CD4-positive, alpha-beta memory T cell (primary cell): ENCODE results near the gene SERPINB13. TPM values are rescaled to one million over a fixed set of nuclear protein-coding genes. Genes with fewer than 3 reads are reported as not detected.

Experiments
- CTCF ChIA-PET: fragments of 350-600 bp; sonication (Branson Sonifier 250); formaldehyde crosslinking; loops from one replicate; lab custom pipeline; 2021; ENCODE audit warnings: inconsistent platforms; ENCODE audit not compliant: partially characterized antibody; lab: Charles Lee
- POLR2A ChIA-PET: fragments of 350-600 bp; sonication (Branson Sonifier 250); formaldehyde crosslinking; loops from one replicate; lab custom pipeline; 2021; ENCODE audit not compliant: partially characterized antibody; lab: Charles Lee
- DNase-seq, 5 donors: peaks; one replicate each; pipeline versions ENCODE4 v3.0.0 to v3.0.0-alpha.2; 2020 to 2022; ENCODE audit warnings: mixed read lengths in 1 of 5
- H3K27ac ChIP-seq: one replicate; pipeline ENCODE4 v1.7.0; 2013; ENCODE audit warnings: low read depth, low read length
- H3K27me3 ChIP-seq: 2 replicates; pipeline ENCODE4 v1.7.0; 2013; ENCODE audit warnings: mild to moderate bottlenecking, low read length, moderate library complexity; ENCODE audit not compliant: insufficient read depth
- H3K36me3 ChIP-seq: 2 replicates; pipeline ENCODE4 v1.7.0; 2013; ENCODE audit warnings: mild to moderate bottlenecking, low read length, moderate library complexity; ENCODE audit not compliant: insufficient read depth
- H3K4me1 ChIP-seq: 2 replicates; pipeline ENCODE4 v1.7.0; 2013; ENCODE audit warnings: mild to moderate bottlenecking, low read length, moderate library complexity; ENCODE audit not compliant: insufficient read depth
- H3K4me3 ChIP-seq, 2 donors: one replicate each; pipeline ENCODE4 v1.7.0; 2013; ENCODE audit warnings: low read length in 2 of 2, mild to moderate bottlenecking in 1 of 2
- H3K9me3 ChIP-seq, 2 donors: one replicate each; pipeline ENCODE4 v1.7.0; 2013; ENCODE audit warnings: low read length in 2 of 2, control low read depth in 1 of 2; ENCODE audit not compliant: control insufficient read depth in 1 of 2
- H3K27ac Mint-ChIP-seq, 7 donors: one replicate each; pipeline ENCODE4 v1.8.0; 2020 to 2021; ENCODE audit warnings: mixed read lengths in 7 of 7, mild to moderate bottlenecking in 6 of 7, inconsistent platforms in 3 of 7, moderate library complexity in 3 of 7
- H3K27me3 Mint-ChIP-seq, 2 donors: one replicate each; pipeline ENCODE4 v1.8.0; 2020 to 2021; ENCODE audit warnings: mixed read lengths in 2 of 2
- H3K36me3 Mint-ChIP-seq, 2 donors: one replicate each; pipeline ENCODE4 v1.8.0; 2020 to 2021; ENCODE audit warnings: mixed read lengths in 2 of 2, inconsistent platforms in 1 of 2, mild to moderate bottlenecking in 1 of 2
- H3K4me1 Mint-ChIP-seq, 4 donors: one replicate each; pipeline ENCODE4 v1.8.0; 2020 to 2021; ENCODE audit warnings: mixed read lengths in 4 of 4, mild to moderate bottlenecking in 1 of 4
- H3K4me3 Mint-ChIP-seq, 8 donors: one replicate each; pipeline ENCODE4 v1.8.0; 2020 to 2021; ENCODE audit warnings: mixed read lengths in 8 of 8, mild to moderate bottlenecking in 7 of 8, moderate library complexity in 6 of 8, inconsistent platforms in 3 of 8
- H3K9me3 Mint-ChIP-seq, 8 donors: one replicate each; pipeline ENCODE4 v1.8.0; 2020 to 2021; ENCODE audit warnings: mixed read lengths in 8 of 8, mild to moderate bottlenecking in 5 of 8, inconsistent platforms in 3 of 8, moderate library complexity in 1 of 8
- intact Hi-C: fragments of 100-400 bp; cut with micrococcal nuclease; formaldehyde crosslinking; loops from one replicate; pipeline ENCODE4 v1.15.1; 2023
- polyA plus RNA-seq, 2 donors: library from polyadenylated mRNA; unstranded; fragments of 300-500 nt; fragmentation: Illumina TruSeq; gene quantifications; one replicate each; pipeline ENCODE4 v1.2.3, GENCODE V29; 2021
- total RNA-seq, 2 experiments: library from RNA; stranded (reverse); gene quantifications; one replicate each; pipeline ENCODE4 v1.2.3, GENCODE V29; 2021

The SERPINB13 gene
- total RNA-seq (not detected), polyA plus RNA-seq (not detected)

GRCh38 chr18:63586966-63587365, at the start of gene SERPINB13:
TSS of gene SERPINB13 (plus strand) at chr18:63587343. CDS start at chr18:63588668, 1,325 bp downstream.
- Mint-ChIP-seq H3K36me3 (no peaks in the 10 kb centered on the region), H3K27ac (no peak within 1 kb of the TSS), H3K9me3 (peaks cover 0 to 4% (median 0%) of the 10 kb centered on the region in 8 donors), H3K4me3 (peak within 1 kb of the TSS in 1 of 8 donors; percentile 4), H3K27me3 (peaks cover 9 to 15% of the 10 kb centered on the region in 2 donors), H3K4me1 (no peaks in the 10 kb centered on the region)
- no peak for DNase-seq
- intact Hi-C loops, result no loop called here
- no peaks in the 10 kb centered on the region for H3K4me1 ChIP-seq
- no peak within 1 kb of the TSS for H3K27ac ChIP-seq
- H3K9me3 ChIP-seq, result no peaks in the 10 kb centered on the region
- no peak within 1 kb of the TSS for H3K4me3 ChIP-seq
- POLR2A ChIA-PET, result interaction anchor here (1.3 kb wide), 1 partner anchor 20 kb away, joined by 3 read pairs; no protein-coding TSS in a partner anchor
- H3K36me3 ChIP-seq, result no peaks in the 10 kb centered on the region
- no peaks in the 10 kb centered on the region for H3K27me3 ChIP-seq
- CTCF ChIA-PET, result no interaction called here

- Mint-ChIP-seq H3K36me3 (no peaks in the 10 kb centered on the region), H3K9me3 (peaks cover 0 to 3% (median 0%) of the 10 kb centered on the region in 8 donors), H3K27me3 (peaks cover 13 to 15% of the 10 kb centered on the region in 2 donors), H3K4me1 (no peaks in the 10 kb centered on the region), H3K27ac (no peak overlapping the region), H3K4me3 (no peak overlapping the region)
- intact Hi-C loops, result no loop called here
- no peaks in the 10 kb centered on the region for H3K4me1 ChIP-seq
- ChIA-PET CTCF (interaction anchor here (1.2 kb wide), 1 partner anchor 26 kb away, joined by 3 read pairs; no protein-coding TSS in a partner anchor), POLR2A (no interaction called here)
- no peak overlapping the region for H3K4me3 ChIP-seq
- H3K36me3 ChIP-seq, result no peaks in the 10 kb centered on the region
- H3K9me3 ChIP-seq, result no peaks in the 10 kb centered on the region
- H3K27me3 ChIP-seq, result no peaks in the 10 kb centered on the region
- no peak overlapping the region for H3K27ac ChIP-seq
- no peak for DNase-seq
Observed at GRCh38 chr18:63539904-63540510, 47.1 kb upstream of the SERPINB13 start.

GRCh38 chr18:63542069-63542468, 45.1 kb upstream of the SERPINB13 start, which contains the start of gene SERPINB12:
TSS of gene SERPINB12 (plus strand) at chr18:63542369. CDS start at chr18:63556160, 13,791 bp downstream.
- H3K4me1 ChIP-seq, result no peaks in the 10 kb centered on the region
- no peak within 1 kb of the TSS for H3K4me3 Mint-ChIP-seq
- POLR2A ChIA-PET, result no interaction called here
- H3K4me3 ChIP-seq, result no peak within 1 kb of the TSS
- no peaks in the 10 kb centered on the region for H3K36me3 ChIP-seq
- CTCF ChIA-PET, result interaction anchor here (2.3 kb wide), 1 partner anchor 24 kb away, joined by 7 read pairs; no protein-coding TSS in a partner anchor
- H3K9me3 ChIP-seq, result no peaks in the 10 kb centered on the region
- no peaks in the 10 kb centered on the region for H3K36me3 Mint-ChIP-seq
- no peak within 1 kb of the TSS for H3K27ac Mint-ChIP-seq
- H3K27me3 Mint-ChIP-seq, result peaks cover 13 to 20% of the 10 kb centered on the region in 2 donors
- DNase-seq, result no peak
- intact Hi-C loops, result no loop called here
- no peaks in the 10 kb centered on the region for H3K4me1 Mint-ChIP-seq
- peaks cover 0 to 2% (median 0%) of the 10 kb centered on the region in 8 donors for H3K9me3 Mint-ChIP-seq
- H3K27ac ChIP-seq, result no peak within 1 kb of the TSS
- H3K27me3 ChIP-seq, result no peaks in the 10 kb centered on the region

GRCh38 chr18:63544017-63544416, 43.1 kb upstream of the SERPINB13 start:
- Mint-ChIP-seq H3K4me1 (no peaks in the 10 kb centered on the region), H3K27ac (no peak overlapping the region)

GRCh38 chr18:63545000-63545399, 42.1 kb upstream of the SERPINB13 start:
- Mint-ChIP-seq H3K36me3 (no peaks in the 10 kb centered on the region), H3K4me3 (no peak overlapping the region), H3K27ac (no peak overlapping the region), H3K4me1 (no peaks in the 10 kb centered on the region), H3K9me3 (no peaks in the 10 kb centered on the region), H3K27me3 (peaks cover 10 to 19% of the 10 kb centered on the region in 2 donors)
- POLR2A ChIA-PET, result no interaction called here
- no peak for DNase-seq
- intact Hi-C loops, result no loop called here
- Histone ChIP-seq H3K27me3 (no peaks in the 10 kb centered on the region), H3K36me3 (no peaks in the 10 kb centered on the region), H3K9me3 (no peaks in the 10 kb centered on the region), H3K4me3 (no peak overlapping the region), H3K4me1 (no peaks in the 10 kb centered on the region), H3K27ac (no peak overlapping the region)
- CTCF ChIA-PET, result interaction anchor here (1.2 to 1.3 kb wide), 2 partner anchors 21 to 26 kb away, joined by 3 to 4 read pairs; no protein-coding TSS in a partner anchor

More at GRCh38 chr18:63544017-63544416, 43.1 kb upstream of the SERPINB13 start:
- Histone ChIP-seq H3K4me3 (no peak overlapping the region), H3K4me1 (no peaks in the 10 kb centered on the region), H3K36me3 (no peaks in the 10 kb centered on the region), H3K9me3 (no peaks in the 10 kb centered on the region), H3K27me3 (no peaks in the 10 kb centered on the region), H3K27ac (no peak overlapping the region)
- peaks cover 14 to 22% of the 10 kb centered on the region in 2 donors for H3K27me3 Mint-ChIP-seq
- ChIA-PET CTCF (interaction anchor here (1.3 kb wide), 1 partner anchor 25 kb away, joined by 4 read pairs; no protein-coding TSS in a partner anchor), POLR2A (no interaction called here)
- H3K36me3 Mint-ChIP-seq, result no peaks in the 10 kb centered on the region
- H3K4me3 Mint-ChIP-seq, result no peak overlapping the region
- DNase-seq, result no peak
- no peaks in the 10 kb centered on the region for H3K9me3 Mint-ChIP-seq
- intact Hi-C loops, result no loop called here

GRCh38 chr18:63550068-63550467, 37.1 kb upstream of the SERPINB13 start:
- ChIA-PET POLR2A (no interaction called here), CTCF (no interaction called here)
- H3K27me3 ChIP-seq, result no peaks in the 10 kb centered on the region
- no peaks in the 10 kb centered on the region for H3K4me1 Mint-ChIP-seq
- peaks cover 7 to 15% of the 10 kb centered on the region in 2 donors for H3K27me3 Mint-ChIP-seq
- H3K9me3 ChIP-seq, result no peaks in the 10 kb centered on the region
- no peak overlapping the region for H3K27ac ChIP-seq
- no peaks in the 10 kb centered on the region for H3K4me1 ChIP-seq
- H3K4me3 Mint-ChIP-seq, result no peak overlapping the region
- intact Hi-C loops, result no loop called here
- no peak for DNase-seq
- no peaks in the 10 kb centered on the region for H3K36me3 Mint-ChIP-seq
- H3K27ac Mint-ChIP-seq, result no peak overlapping the region
- H3K9me3 Mint-ChIP-seq, result no peaks in the 10 kb centered on the region
- H3K4me3 ChIP-seq, result no peak overlapping the region
- no peaks in the 10 kb centered on the region for H3K36me3 ChIP-seq

GRCh38 chr18:63551769-63552168, 35.4 kb upstream of the SERPINB13 start:
- no peaks in the 10 kb centered on the region for H3K36me3 Mint-ChIP-seq
- Histone ChIP-seq H3K27ac (no peak overlapping the region), H3K27me3 (no peaks in the 10 kb centered on the region), H3K9me3 (no peaks in the 10 kb centered on the region), H3K4me1 (no peaks in the 10 kb centered on the region), H3K4me3 (no peak overlapping the region), H3K36me3 (no peaks in the 10 kb centered on the region)
- intact Hi-C loops, result no loop called here
- peaks cover 6 to 10% of the 10 kb centered on the region in 2 donors for H3K27me3 Mint-ChIP-seq
- H3K4me1 Mint-ChIP-seq, result no peaks in the 10 kb centered on the region
- H3K9me3 Mint-ChIP-seq, result no peaks in the 10 kb centered on the region
- ChIA-PET POLR2A (no interaction called here), CTCF (no interaction called here)
- DNase-seq, result no peak
- H3K27ac Mint-ChIP-seq, result no peak overlapping the region
- H3K4me3 Mint-ChIP-seq, result no peak overlapping the region
